ENCODE results near the gene CPSF3.

DNA sequence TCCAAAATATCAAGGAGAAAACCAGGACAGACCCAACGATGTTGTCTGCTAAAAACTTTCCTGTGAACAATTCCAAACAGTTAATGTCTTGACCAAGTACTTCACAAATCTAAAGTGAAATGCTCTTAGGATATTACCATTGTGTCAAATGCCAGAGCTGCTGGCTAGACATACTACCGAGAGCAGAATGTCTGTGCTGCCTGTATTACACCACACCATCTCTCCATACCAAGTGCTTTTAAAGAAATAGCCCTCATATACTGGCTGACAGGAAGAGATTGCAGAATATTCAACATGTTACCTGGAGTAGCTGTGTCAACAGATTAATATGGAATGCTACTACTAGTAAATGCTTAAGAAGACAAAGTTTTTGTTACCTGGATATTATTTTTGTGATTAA lies 69.5 kb downstream of the CPSF3 start:
- TF ChIP-seq, protein P1, sequence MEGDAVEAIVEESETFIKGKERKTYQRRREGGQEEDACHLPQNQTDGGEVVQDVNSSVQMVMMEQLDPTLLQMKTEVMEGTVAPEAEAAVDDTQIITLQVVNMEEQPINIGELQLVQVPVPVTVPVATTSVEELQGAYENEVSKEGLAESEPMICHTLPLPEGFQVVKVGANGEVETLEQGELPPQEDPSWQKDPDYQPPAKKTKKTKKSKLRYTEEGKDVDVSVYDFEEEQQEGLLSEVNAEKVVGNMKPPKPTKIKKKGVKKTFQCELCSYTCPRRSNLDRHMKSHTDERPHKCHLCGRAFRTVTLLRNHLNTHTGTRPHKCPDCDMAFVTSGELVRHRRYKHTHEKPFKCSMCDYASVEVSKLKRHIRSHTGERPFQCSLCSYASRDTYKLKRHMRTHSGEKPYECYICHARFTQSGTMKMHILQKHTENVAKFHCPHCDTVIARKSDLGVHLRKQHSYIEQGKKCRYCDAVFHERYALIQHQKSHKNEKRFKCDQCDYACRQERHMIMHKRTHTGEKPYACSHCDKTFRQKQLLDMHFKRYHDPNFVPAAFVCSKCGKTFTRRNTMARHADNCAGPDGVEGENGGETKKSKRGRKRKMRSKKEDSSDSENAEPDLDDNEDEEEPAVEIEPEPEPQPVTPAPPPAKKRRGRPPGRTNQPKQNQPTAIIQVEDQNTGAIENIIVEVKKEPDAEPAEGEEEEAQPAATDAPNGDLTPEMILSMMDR (IDR thresholded peaks at IDR 0.05; ENCODE audit: borderline replicate concordance, extremely low read depth, low read length, poor library complexity, severe bottlenecking), result no peak
- no peak for TF ChIP-seq EZH2 (IDR thresholded peaks at IDR 0.05; ENCODE audit: borderline replicate concordance, low read depth, low read length, severe bottlenecking)
